Lower lobe of right lung (tissue), 2 donors: ENCODE measurements around the gene TENM3. TPM values are rescaled to one million over a fixed set of nuclear protein-coding genes. Genes with fewer than 3 reads are reported as not detected.

Source experiments
- ATAC-seq, 2 donors: fragments of 200-7000 bp; cut with Tn5 transposase; one replicate each; pipeline ENCODE4 v1.9.1; 2020 to 2022; ENCODE audit warnings: mild to moderate bottlenecking in 2 of 2, moderate library complexity in 2 of 2
- DNase-seq: peaks from one replicate; pipeline ENCODE4 v3.0.0-alpha.2; 2020
- H3K27ac ChIP-seq: fragments of 200-600 bp; one replicate; pipeline ENCODE4 v1.8.0; 2022
- H3K27me3 ChIP-seq: fragments of 200-600 bp; one replicate; pipeline ENCODE4 v1.8.0; 2022; ENCODE audit warnings: low read depth
- H3K36me3 ChIP-seq: fragments of 200-600 bp; one replicate; pipeline ENCODE4 v1.8.0; 2022; ENCODE audit warnings: mild to moderate bottlenecking
- H3K4me1 ChIP-seq: fragments of 200-600 bp; one replicate; pipeline ENCODE4 v1.8.0; 2022
- H3K4me3 ChIP-seq: fragments of 200-600 bp; one replicate; pipeline ENCODE4 v1.8.0; 2022; ENCODE audit warnings: mild to moderate bottlenecking
- H3K9me3 ChIP-seq: fragments of 200-600 bp; one replicate; pipeline ENCODE4 v1.8.0; 2022
- intact Hi-C: fragments of 100-400 bp; cut with DNase I; formaldehyde crosslinking; loops from one replicate; pipeline ENCODE4 v1.11.0; 2022
- total RNA-seq: library from RNA; stranded (reverse); fragmentation: NEBNext Ultra II Directional; extraction: Animal tissue kit (Norgen Biotek cat#: 25700); gene quantifications from one replicate; pipeline ENCODE4 v1.2.1, GENCODE V29; 2021
- TF ChIP-seq, protein P1 (sequence below): fragments of 200-600 bp; IDR thresholded peaks from one replicate; pipeline ENCODE4 v1.8.0; 2022; ENCODE audit warnings: antibody characterized with exemption, mild to moderate bottlenecking
- donor health status: DM: no; HTN: yes; CAD: no; lungs with severe emphysema.

Gene TENM3
- total RNA-seq, 1 donor from 2014 or later = 1.9 TPM

DNA sequence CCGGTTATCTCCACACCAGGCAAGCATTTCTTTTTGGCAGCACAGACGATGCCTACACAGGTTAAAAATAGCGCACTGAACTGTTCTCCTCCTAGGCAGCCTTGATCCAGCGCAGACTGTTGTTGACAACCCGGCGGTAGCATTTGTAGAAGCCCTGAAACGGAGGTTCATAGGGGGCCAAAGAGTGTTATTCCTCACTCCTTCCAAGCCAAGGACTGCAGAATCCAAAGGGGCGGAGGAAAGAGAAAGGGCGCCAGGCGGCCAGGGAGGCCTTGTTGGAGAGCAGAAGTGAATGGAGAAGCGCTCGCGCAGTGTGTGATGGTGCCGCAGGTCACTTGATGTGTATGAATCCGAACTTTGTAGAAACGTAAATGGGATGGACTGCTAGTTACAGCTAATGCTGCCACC is 82.7 kb downstream of the TENM3 start:
- Histone ChIP-seq H3K4me1 (no peaks in the 10 kb centered on the region), H3K27ac (no peak overlapping the region), H3K27me3 (no peaks in the 10 kb centered on the region), H3K4me3 (no peak overlapping the region), H3K36me3 (no peaks in the 10 kb centered on the region), H3K9me3 (no peaks in the 10 kb centered on the region)
- intact Hi-C loops = no loop called here
- no peak for DNase-seq
- ATAC-seq = no peak
- TF ChIP-seq, protein P1, sequence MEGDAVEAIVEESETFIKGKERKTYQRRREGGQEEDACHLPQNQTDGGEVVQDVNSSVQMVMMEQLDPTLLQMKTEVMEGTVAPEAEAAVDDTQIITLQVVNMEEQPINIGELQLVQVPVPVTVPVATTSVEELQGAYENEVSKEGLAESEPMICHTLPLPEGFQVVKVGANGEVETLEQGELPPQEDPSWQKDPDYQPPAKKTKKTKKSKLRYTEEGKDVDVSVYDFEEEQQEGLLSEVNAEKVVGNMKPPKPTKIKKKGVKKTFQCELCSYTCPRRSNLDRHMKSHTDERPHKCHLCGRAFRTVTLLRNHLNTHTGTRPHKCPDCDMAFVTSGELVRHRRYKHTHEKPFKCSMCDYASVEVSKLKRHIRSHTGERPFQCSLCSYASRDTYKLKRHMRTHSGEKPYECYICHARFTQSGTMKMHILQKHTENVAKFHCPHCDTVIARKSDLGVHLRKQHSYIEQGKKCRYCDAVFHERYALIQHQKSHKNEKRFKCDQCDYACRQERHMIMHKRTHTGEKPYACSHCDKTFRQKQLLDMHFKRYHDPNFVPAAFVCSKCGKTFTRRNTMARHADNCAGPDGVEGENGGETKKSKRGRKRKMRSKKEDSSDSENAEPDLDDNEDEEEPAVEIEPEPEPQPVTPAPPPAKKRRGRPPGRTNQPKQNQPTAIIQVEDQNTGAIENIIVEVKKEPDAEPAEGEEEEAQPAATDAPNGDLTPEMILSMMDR = no peak

DNA sequence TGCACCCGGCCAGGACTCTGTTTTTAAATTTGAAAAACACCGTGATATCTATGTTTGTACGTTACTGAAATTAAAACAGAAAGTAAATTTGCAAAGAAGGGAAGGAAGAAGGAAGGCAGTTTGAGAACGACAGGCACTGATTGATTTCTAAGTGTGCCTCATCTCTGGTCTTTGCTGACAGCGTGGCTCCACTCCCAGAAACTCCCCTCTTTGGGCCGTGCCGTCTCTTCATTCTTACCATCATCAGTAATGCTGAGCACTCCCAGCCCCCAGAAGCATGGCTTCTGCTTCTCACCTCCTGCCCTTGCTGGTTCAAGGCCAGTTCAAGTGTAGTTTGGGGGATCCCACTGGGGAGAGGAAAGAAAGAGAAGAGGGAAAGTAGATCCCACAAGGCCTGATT is 85.3 kb downstream of the TENM3 start:
- no peak for DNase-seq
- no peak for ATAC-seq
- no peaks in the 10 kb centered on the region for H3K27me3 ChIP-seq
- TF ChIP-seq, protein P1 = no peak
- H3K27ac ChIP-seq = no peak overlapping the region
- intact Hi-C loops = no loop called here
- H3K9me3 ChIP-seq = no peaks in the 10 kb centered on the region
- no peaks in the 10 kb centered on the region for H3K36me3 ChIP-seq
- no peak overlapping the region for H3K4me3 ChIP-seq
- H3K4me1 ChIP-seq = no peaks in the 10 kb centered on the region

DNA sequence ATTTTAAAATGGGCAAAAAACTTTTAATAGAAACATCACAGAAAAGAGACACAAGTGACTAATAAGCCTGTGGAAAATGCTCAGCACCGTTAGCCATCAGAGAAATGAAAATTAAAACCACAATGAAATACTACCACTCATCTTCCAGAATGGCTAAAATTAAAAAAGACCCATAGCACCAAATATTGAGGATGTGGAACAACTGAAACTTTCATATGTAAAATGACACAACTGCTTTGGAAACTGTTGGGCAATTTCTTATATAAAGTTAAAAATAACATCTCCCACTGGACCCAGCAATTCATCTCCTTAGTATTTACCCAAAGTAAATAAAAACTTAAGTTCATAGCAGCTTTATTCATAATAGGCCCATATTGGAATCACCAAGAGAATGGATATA is 94.2 kb downstream of the TENM3 start:
- intact Hi-C loops = no loop called here
- DNase-seq (no peak), ATAC-seq (no peak)
- H3K4me1 ChIP-seq = no peaks in the 10 kb centered on the region
- H3K27ac ChIP-seq = no peak overlapping the region
- H3K4me3 ChIP-seq = no peak overlapping the region
- H3K36me3 ChIP-seq = no peaks in the 10 kb centered on the region
- TF ChIP-seq, protein P1 = no peak
- no peaks in the 10 kb centered on the region for H3K9me3 ChIP-seq
- no peaks in the 10 kb centered on the region for H3K27me3 ChIP-seq

DNA sequence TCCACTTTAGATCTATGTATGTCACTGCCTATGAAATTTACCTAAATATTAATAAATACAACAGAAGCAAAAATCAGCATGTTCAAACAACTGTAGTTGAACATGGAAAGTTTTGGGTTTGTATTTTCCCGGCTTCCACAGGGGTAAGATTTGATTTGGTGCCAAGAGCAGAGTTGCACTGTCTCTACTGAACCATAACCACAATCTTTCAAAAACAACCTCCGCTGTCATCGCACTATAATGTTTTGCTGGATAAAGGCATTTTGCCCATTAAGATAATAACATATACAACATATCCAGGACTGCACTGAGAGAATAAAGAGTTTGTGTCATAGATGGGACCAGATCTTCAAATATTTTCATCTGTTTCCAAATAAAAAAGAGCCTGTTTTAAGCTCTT is 94.9 kb downstream of the TENM3 start:
- ATAC-seq = no peak
- no peak overlapping the region for H3K4me3 ChIP-seq
- intact Hi-C loops = no loop called here

DNA sequence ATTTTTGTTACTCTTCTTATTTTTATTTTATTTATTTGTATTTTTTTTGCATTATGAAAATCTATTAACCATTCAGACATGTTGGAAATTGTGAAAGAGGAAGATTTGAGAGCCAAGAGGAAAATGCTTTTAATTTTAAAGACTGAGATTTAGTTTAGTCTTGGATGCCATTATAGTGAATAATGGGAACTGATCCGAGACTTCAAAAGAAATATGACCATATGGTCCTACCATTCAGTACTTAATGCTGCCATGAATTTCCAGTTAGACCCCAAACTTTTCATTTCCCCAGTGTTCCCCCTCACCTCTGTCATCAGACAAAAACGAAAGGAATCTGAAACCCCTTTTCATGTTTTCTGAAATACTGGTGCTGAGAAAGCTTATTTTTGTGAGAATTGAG is 95.5 kb downstream of the TENM3 start:
- no peak for DNase-seq
- intact Hi-C loops = no loop called here
- no peak for ATAC-seq
- no peaks in the 10 kb centered on the region for H3K27me3 ChIP-seq
- H3K36me3 ChIP-seq = no peaks in the 10 kb centered on the region
- H3K9me3 ChIP-seq = no peaks in the 10 kb centered on the region
- H3K27ac ChIP-seq = no peak overlapping the region
- TF ChIP-seq, protein P1 = no peak
- no peak overlapping the region for H3K4me3 ChIP-seq
- no peaks in the 10 kb centered on the region for H3K4me1 ChIP-seq

More for the DNA sequence above, 94.9 kb downstream of the TENM3 start:
- Histone ChIP-seq H3K27ac (no peak overlapping the region), H3K27me3 (no peaks in the 10 kb centered on the region), H3K4me1 (no peaks in the 10 kb centered on the region), H3K36me3 (no peaks in the 10 kb centered on the region), H3K9me3 (no peaks in the 10 kb centered on the region)
- TF ChIP-seq, protein P1 = no peak
- DNase-seq = no peak

DNA sequence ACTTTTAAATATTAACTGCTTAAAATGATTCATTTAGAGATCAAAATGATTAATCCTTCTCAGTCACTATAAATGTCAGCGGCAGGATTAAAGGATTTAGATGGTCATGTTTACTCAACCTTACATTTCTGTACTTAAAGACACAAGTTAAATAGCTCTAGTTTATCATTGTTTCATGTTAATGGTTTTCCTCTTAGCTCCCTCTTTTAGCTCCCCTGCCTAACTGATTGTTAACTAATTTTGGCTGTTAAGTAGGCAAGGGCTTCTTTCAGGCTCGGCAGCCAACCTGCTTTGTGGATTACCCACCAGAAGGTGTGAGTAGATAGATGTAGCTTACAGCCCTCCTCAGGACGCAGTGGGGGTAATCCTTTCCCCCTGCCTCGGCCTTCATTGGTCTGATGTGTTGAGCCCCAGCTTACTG is 96.0 kb downstream of the TENM3 start:
- H3K27me3 ChIP-seq = no peaks in the 10 kb centered on the region
- no peak for DNase-seq
- ATAC-seq = no peak
- no peaks in the 10 kb centered on the region for H3K36me3 ChIP-seq
- H3K4me1 ChIP-seq = no peaks in the 10 kb centered on the region
- H3K27ac ChIP-seq = no peak overlapping the region
- no peak overlapping the region for H3K4me3 ChIP-seq
- intact Hi-C loops = no loop called here
- TF ChIP-seq, protein P1 = no peak
- no peaks in the 10 kb centered on the region for H3K9me3 ChIP-seq
